ENCODE data around the gene LRRC42. TPM values are rescaled to one million over a fixed set of nuclear protein-coding genes. Genes with fewer than 3 reads are reported as not detected.

The LRRC42 gene
- 10 to 100 TPM; 18.0 to 39.8 (median 25.1) TPM for total RNA-seq

DNA sequence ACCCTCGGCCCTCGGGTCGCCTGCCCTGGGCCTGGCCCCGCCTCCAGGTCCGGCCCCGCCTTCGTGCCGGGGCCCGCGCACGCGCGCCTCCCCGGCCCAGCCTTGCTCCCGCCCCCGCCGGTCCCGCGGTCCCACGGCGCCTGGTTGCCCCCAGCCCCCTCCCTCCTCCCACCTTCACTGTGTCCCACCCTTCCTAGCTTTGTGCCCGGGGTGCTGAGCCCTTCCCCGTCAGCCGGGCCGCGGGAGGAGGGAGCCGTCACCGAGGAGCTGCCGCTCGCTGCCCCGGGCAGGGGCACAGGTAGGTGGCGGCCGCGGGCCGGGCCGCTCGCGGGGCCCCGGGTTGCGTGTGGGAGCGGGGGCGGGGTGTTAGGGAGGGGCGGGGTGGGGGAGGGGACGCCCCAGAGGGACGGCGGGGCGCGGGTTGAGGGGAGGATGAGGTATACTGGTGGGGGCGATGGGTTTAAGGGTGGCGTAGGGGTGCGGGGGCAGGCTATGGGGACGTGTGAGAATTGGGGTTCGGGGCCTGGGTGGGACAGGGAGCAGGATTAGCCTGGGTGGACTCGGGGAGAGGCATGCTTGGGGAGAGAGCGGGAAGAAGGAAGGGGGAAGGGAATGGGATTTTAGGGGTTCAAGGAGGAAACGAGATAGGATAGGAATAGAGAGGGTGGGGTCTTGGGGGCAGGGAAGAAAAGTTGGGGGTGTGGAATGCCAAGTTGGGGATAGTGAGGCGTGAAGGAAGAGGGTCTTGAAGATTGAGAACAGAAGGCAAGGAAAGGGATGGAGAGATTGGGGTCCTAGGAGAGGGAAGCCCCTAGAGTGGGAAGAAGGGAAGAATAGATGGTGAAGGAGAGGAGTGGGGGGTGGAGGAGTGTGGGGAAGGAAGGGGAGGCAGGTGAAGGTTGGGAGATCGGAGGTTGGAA is at the start of gene LRRC42:
Gene LRRC42 (plus strand): TSS at position 99 of the 920 bp plus-strand sequence. CDS start 5,650 bp downstream, outside the sequence.
- Histone ChIP-seq H3K27ac (peak within 1 kb of the TSS; percentile 60 to 75), H3K4me1 (replicated peaks in 1 of 2) (peaks cover 29 to 33% of the 10 kb centered on the region in 2 donors), H3K4me3 (peak within 1 kb of the TSS; percentile 54 to 87 (median 70))
- in situ Hi-C loops (cut with MboI; ENCODE audit: low pct_unique_long_range_greater_than_20kb in 2 of 9, low sequenced_read_pairs in 9 of 9, unreplicated experiment in 9 of 9) = no loop called here
- 24% methylated on average over 2 of the region's 58 CpGs; no CpG with 5 or more reads in 9 of the 10 experiments for WGBS, 10 experiments
- ATAC-seq (replicated peaks in 6 of 8) = peak in 3 of 8 experiments; percentile 67 to 76 (median 69)

- 8 to 100% (median 66%) methylated on average over 1 to 2 of the region's 2 CpGs; no CpG with 5 or more reads in 4 of the 10 experiments for WGBS, 10 experiments
- peaks cover 3 to 4% of the 10 kb centered on the region in 2 donors for H3K4me1 ChIP-seq (replicated peaks in 1 of 2)
- H3K27ac ChIP-seq = no peak overlapping the region
- in situ Hi-C loops (cut with MboI; ENCODE audit: low pct_unique_long_range_greater_than_20kb in 2 of 9, low sequenced_read_pairs in 9 of 9, unreplicated experiment in 9 of 9) = no loop called here
- peak in 3 of 8 experiments; percentile 69 to 94 (median 79) for ATAC-seq (replicated peaks in 6 of 8)
- H3K4me3 ChIP-seq = no peak overlapping the region
Observed at GRCh38 chr1:53896635-53897229, 49.4 kb upstream of the LRRC42 start.

DNA sequence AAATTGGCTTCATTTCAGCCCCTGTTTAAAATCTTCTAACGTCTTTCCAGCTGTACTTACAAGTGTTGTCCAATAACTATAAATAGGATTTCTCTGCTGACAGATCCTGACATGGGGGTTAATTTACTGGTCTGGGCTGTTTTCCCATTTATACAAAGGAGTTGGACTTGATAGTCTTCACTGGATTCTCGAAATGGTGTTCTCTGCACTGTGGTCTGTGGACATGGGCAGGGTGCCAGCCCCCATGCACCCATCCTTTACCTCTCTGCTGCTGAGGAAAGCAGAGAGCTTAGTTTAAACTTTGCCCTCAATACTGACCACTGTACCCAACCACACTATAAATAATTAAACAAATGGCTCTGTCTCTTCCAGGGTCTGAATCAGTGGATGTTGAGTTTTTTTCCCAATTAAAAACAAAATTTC is 46.9 kb upstream of the LRRC42 start:
- H3K4me1 ChIP-seq (replicated peaks in 1 of 2) = peaks cover 3 to 4% of the 10 kb centered on the region in 2 donors

GRCh38 chr1:53899708-53900107 is 46.4 kb upstream of the LRRC42 start:
- Histone ChIP-seq H3K4me3 (no peak overlapping the region), H3K4me1 (replicated peaks in 1 of 2) (peaks cover 3 to 4% of the 10 kb centered on the region in 2 donors), H3K27ac (no peak overlapping the region)
- in situ Hi-C loops (cut with MboI; ENCODE audit: low pct_unique_long_range_greater_than_20kb in 2 of 9, low sequenced_read_pairs in 9 of 9, unreplicated experiment in 9 of 9) = no loop called here
- WGBS, 10 experiments = 83 to 100% (median 92%) methylated on average over 1 to 3 of the region's 3 CpGs; no CpG with 5 or more reads in 3 of the 10 experiments
- no peak for ATAC-seq (replicated peaks in 6 of 8)

More for the DNA sequence above, 46.9 kb upstream of the LRRC42 start:
- in situ Hi-C loops (cut with MboI; ENCODE audit: low pct_unique_long_range_greater_than_20kb in 2 of 9, low sequenced_read_pairs in 9 of 9, unreplicated experiment in 9 of 9) = no loop called here
- WGBS, 10 experiments = 13 to 92% (median 83%) methylated on average over 1 to 2 of the region's 2 CpGs; no CpG with 5 or more reads in 4 of the 10 experiments
- no peak overlapping the region for H3K27ac ChIP-seq
- H3K4me3 ChIP-seq = no peak overlapping the region
- ATAC-seq (replicated peaks in 6 of 8) = peak in 2 of 8 experiments; percentile 35 to 86

GRCh38 chr1:53902235-53903138 is 43.7 kb upstream of the LRRC42 start:
- no peak overlapping the region for H3K4me3 ChIP-seq
- H3K27ac ChIP-seq = no peak overlapping the region
- in situ Hi-C loops (cut with MboI; ENCODE audit: low pct_unique_long_range_greater_than_20kb in 2 of 9, low sequenced_read_pairs in 9 of 9, unreplicated experiment in 9 of 9) = no loop called here
- WGBS, 10 experiments = 56 to 100% (median 86%) methylated on average over 2 to 6 of the region's 7 CpGs; no CpG with 5 or more reads in 1 of the 10 experiments
- H3K4me1 ChIP-seq (replicated peaks in 1 of 2) = peaks cover 3 to 4% of the 10 kb centered on the region in 2 donors
- peak in 4 of 8 experiments; percentile 14 to 77 (median 59) for ATAC-seq (replicated peaks in 6 of 8)

GRCh38 chr1:53905509-53905908 is 40.6 kb upstream of the LRRC42 start:
- WGBS, 10 experiments = 83 to 100% (median 94%) methylated on average over 1 to 8 of the region's 8 CpGs; no CpG with 5 or more reads in 2 of the 10 experiments
- Histone ChIP-seq H3K4me3 (no peak overlapping the region), H3K4me1 (replicated peaks in 1 of 2) (peaks cover 3 to 4% of the 10 kb centered on the region in 2 donors), H3K27ac (no peak overlapping the region)
- no peak for ATAC-seq (replicated peaks in 6 of 8)
- in situ Hi-C loops (cut with MboI; ENCODE audit: low pct_unique_long_range_greater_than_20kb in 2 of 9, low sequenced_read_pairs in 9 of 9, unreplicated experiment in 9 of 9) = no loop called here

DNA sequence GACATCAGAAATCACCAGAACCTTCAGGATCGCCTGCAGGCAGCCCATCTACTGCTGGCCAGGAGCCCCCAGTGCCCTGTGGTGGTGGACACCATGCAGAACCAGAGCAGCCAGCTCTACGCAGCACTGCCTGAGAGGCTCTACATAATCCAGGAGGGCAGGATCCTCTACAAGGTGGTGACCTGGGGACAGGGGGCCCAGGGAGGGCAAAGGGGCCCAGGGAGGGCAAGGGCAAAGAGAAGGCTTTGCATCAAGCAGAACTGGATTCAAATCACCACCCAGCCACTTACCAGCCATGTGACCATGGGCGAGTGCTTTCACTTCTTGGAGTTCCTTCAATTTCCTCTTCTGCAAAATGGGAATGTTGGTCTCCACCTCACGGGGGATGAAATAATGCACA is 40.0 kb upstream of the LRRC42 start:
- H3K4me1 ChIP-seq (replicated peaks in 1 of 2) = peaks cover 3 to 4% of the 10 kb centered on the region in 2 donors
- ATAC-seq (replicated peaks in 6 of 8) = no peak
- in situ Hi-C loops (cut with MboI; ENCODE audit: low pct_unique_long_range_greater_than_20kb in 2 of 9, low sequenced_read_pairs in 9 of 9, unreplicated experiment in 9 of 9) = no loop called here
- no peak overlapping the region for H3K27ac ChIP-seq
- H3K4me3 ChIP-seq = no peak overlapping the region
- WGBS, 10 experiments = 77 to 100% (median 96%) methylated on average over 1 to 4 of the region's 4 CpGs; no CpG with 5 or more reads in 5 of the 10 experiments

GRCh38 chr1:53909946-53910345 is 36.2 kb upstream of the LRRC42 start:
- 86 to 100% (median 90%) methylated on average over 1 to 3 of the region's 3 CpGs; no CpG with 5 or more reads in 4 of the 10 experiments for WGBS, 10 experiments
- Histone ChIP-seq H3K4me3 (no peak overlapping the region), H3K27ac (no peak overlapping the region), H3K4me1 (replicated peaks in 1 of 2) (peaks cover 0 to 12% of the 10 kb centered on the region in 2 donors)
- ATAC-seq (replicated peaks in 6 of 8) = no peak
- in situ Hi-C loops (cut with MboI; ENCODE audit: low pct_unique_long_range_greater_than_20kb in 2 of 9, low sequenced_read_pairs in 9 of 9, unreplicated experiment in 9 of 9) = no loop called here

GRCh38 chr1:53911442-53911841 is 34.7 kb upstream of the LRRC42 start:
- peaks cover 2 to 12% of the 10 kb centered on the region in 2 donors for H3K4me1 ChIP-seq (replicated peaks in 1 of 2)
- 93 to 100% (median 100%) methylated on average over 2 to 4 of the region's 4 CpGs; no CpG with 5 or more reads in 1 of the 10 experiments for WGBS, 10 experiments
- no peak for ATAC-seq (replicated peaks in 6 of 8)
- no peak overlapping the region for H3K4me3 ChIP-seq
- no peak overlapping the region for H3K27ac ChIP-seq
- in situ Hi-C loops (cut with MboI; ENCODE audit: low pct_unique_long_range_greater_than_20kb in 2 of 9, low sequenced_read_pairs in 9 of 9, unreplicated experiment in 9 of 9) = no loop called here

- Histone ChIP-seq H3K4me1 (replicated peaks in 1 of 2) (peaks cover 2 to 12% of the 10 kb centered on the region in 2 donors), H3K27ac (peak overlapping the region in 1 of 2 donors; percentile 13), H3K4me3 (no peak overlapping the region)
- WGBS, 10 experiments = 50 to 100% (median 71%) methylated on average over 1 to 5 of the region's 5 CpGs; no CpG with 5 or more reads in 1 of the 10 experiments
- ATAC-seq (replicated peaks in 6 of 8) = peak in 4 of 8 experiments; percentile 29 to 71 (median 56)
- in situ Hi-C loops (cut with MboI; ENCODE audit: low pct_unique_long_range_greater_than_20kb in 2 of 9, low sequenced_read_pairs in 9 of 9, unreplicated experiment in 9 of 9) = no loop called here
Observed at GRCh38 chr1:53913352-53914033, 32.7 kb upstream of the LRRC42 start.

GRCh38 chr1:53918343-53918742 is 27.8 kb upstream of the LRRC42 start:
- Histone ChIP-seq H3K27ac (no peak overlapping the region), H3K4me3 (no peak overlapping the region), H3K4me1 (replicated peaks in 1 of 2) (peaks cover 2 to 9% of the 10 kb centered on the region in 2 donors)
- 60 to 100% (median 96%) methylated on average over 1 to 5 of the region's 5 CpGs for WGBS, 10 experiments
- ATAC-seq (replicated peaks in 6 of 8) = no peak
- in situ Hi-C loops (cut with MboI; ENCODE audit: low pct_unique_long_range_greater_than_20kb in 2 of 9, low sequenced_read_pairs in 9 of 9, unreplicated experiment in 9 of 9) = no loop called here

GRCh38 chr1:53919675-53920066 is 26.5 kb upstream of the LRRC42 start:
- in situ Hi-C loops (cut with MboI; ENCODE audit: low pct_unique_long_range_greater_than_20kb in 2 of 9, low sequenced_read_pairs in 9 of 9, unreplicated experiment in 9 of 9) = no loop called here
- 64 to 100% (median 93%) methylated on average over 1 to 3 of the region's 3 CpGs; no CpG with 5 or more reads in 3 of the 10 experiments for WGBS, 10 experiments
- Histone ChIP-seq H3K4me1 (replicated peaks in 1 of 2) (peaks cover 0 to 2% of the 10 kb centered on the region in 2 donors), H3K4me3 (no peak overlapping the region), H3K27ac (no peak overlapping the region)
- no peak for ATAC-seq (replicated peaks in 6 of 8)

Measured in motor neuron (in vitro differentiated cells).